HEK293 (cell line): ENCODE data around the gene CRTAC1.

Experiments used
- CTCF ChIA-PET: fragments of 350-600 bp; formaldehyde crosslinking; extraction: SDS; loops from one replicate; lab custom pipeline; 2021; ENCODE audit warnings: antibody characterized with exemption; lab: Yijun Ruan, JAX
- POLR2A ChIA-PET: fragments of 300-600 bp; formaldehyde crosslinking; extraction: SDS; loops from one replicate; lab custom pipeline; 2020; ENCODE audit warnings: antibody characterized with exemption, inconsistent platforms; lab: Yijun Ruan, JAX
- H3K27ac ChIP-seq: fragments of 200-500 bp; sonication (Bioruptor generic); 2 replicates; pipeline ENCODE4 v1.5.1; 2014; ENCODE audit warnings: low read depth, low read length, control low read depth, inconsistent platforms; ENCODE audit errors: extremely low read depth
- H3K36me3 ChIP-seq, 2 experiments: fragments of 200-500 bp in 1 of 2; sonication (Bioruptor generic) in 1 of 2; 1 replicate in 1 of 2; 2 replicates in 1 of 2; pipeline ENCODE4 v1.5.1; 2014 to 2017; ENCODE audit warnings: inconsistent platforms in 2 of 2, low read length in 2 of 2; ENCODE audit not compliant: control insufficient read depth in 2 of 2, insufficient read depth in 1 of 2
- H3K4me1 ChIP-seq: fragments of 200-500 bp; sonication (Bioruptor generic); 2 replicates; pipeline ENCODE4 v1.5.1; 2014; ENCODE audit warnings: mild to moderate bottlenecking, low read length, inconsistent platforms; ENCODE audit not compliant: control insufficient read depth, insufficient read depth
- H3K4me3 ChIP-seq: 2 replicates; pipeline ENCODE4 v1.5.1; 2011; ENCODE audit warnings: low read depth, mild to moderate bottlenecking, control low read depth, low read length, moderate library complexity
- H3K9me3 ChIP-seq: fragments of 200-500 bp; sonication (Bioruptor generic); 2 replicates; pipeline ENCODE4 v1.5.1; 2014; ENCODE audit warnings: low read depth, low read length, inconsistent platforms; ENCODE audit not compliant: control insufficient read depth, insufficient read depth
- HOXC10 ChIP-seq: sonication (generic); formaldehyde crosslinking; IDR thresholded peaks from 2 replicates; pipeline ENCODE4 v1.8.1; 2023; ENCODE audit warnings: mild to moderate bottlenecking, missing genetic modification reagents
- KLF8 ChIP-seq: fragments of 450-650 bp; formaldehyde crosslinking; IDR thresholded peaks from 2 replicates; pipeline ENCODE4 v1.5.1; 2016; ENCODE audit warnings: missing biosample characterization, missing genetic modification characterization
- KLF9 ChIP-seq: fragments of 450-650 bp; formaldehyde crosslinking; IDR thresholded peaks from 2 replicates; pipeline ENCODE4 v1.5.1; 2016; ENCODE audit warnings: missing biosample characterization, missing genetic modification characterization, low read depth
- TCF7L2 ChIP-seq: IDR thresholded peaks from 2 replicates; pipeline ENCODE4 v1.6.1; 2011; ENCODE audit warnings: low read depth, mild to moderate bottlenecking, inconsistent platforms, low read length, moderate library complexity, borderline replicate concordance
- ZBTB20 ChIP-seq: fragments of 450-650 bp; formaldehyde crosslinking; IDR thresholded peaks from 2 replicates; pipeline ENCODE4 v1.5.1; 2016; ENCODE audit warnings: missing biosample characterization, missing genetic modification characterization
- ZBTB21 ChIP-seq: fragments of 450-650 bp; formaldehyde crosslinking; IDR thresholded peaks from 2 replicates; pipeline ENCODE4 v1.5.1; 2017; ENCODE audit warnings: missing biosample characterization, missing genetic modification characterization
- ZBTB7A ChIP-seq: fragments of 450-650 bp; formaldehyde crosslinking; IDR thresholded peaks from 2 replicates; pipeline ENCODE4 v1.5.1; 2016; ENCODE audit warnings: low read depth, missing biosample characterization, missing genetic modification characterization
- ZNF157 ChIP-seq: fragments of 450-650 bp; formaldehyde crosslinking; IDR thresholded peaks from 2 replicates; pipeline ENCODE4 v1.5.1; 2016; ENCODE audit warnings: missing biosample characterization, missing genetic modification characterization
- ZNF221 ChIP-seq: fragments of 450-650 bp; formaldehyde crosslinking; IDR thresholded peaks from 2 replicates; pipeline ENCODE4 v1.5.1; 2017; ENCODE audit warnings: missing biosample characterization, missing genetic modification characterization, borderline replicate concordance
- ZNF391 ChIP-seq: fragments of 450-650 bp; formaldehyde crosslinking; IDR thresholded peaks from 2 replicates; pipeline ENCODE4 v1.5.1; 2016; ENCODE audit warnings: low read depth, missing biosample characterization, missing genetic modification characterization, borderline replicate concordance
- ZNF404 ChIP-seq: fragments of 450-650 bp; formaldehyde crosslinking; IDR thresholded peaks from 2 replicates; pipeline ENCODE4 v1.5.1; 2017; ENCODE audit warnings: missing biosample characterization, missing genetic modification characterization
- ZNF423 ChIP-seq: fragments of 450-650 bp; formaldehyde crosslinking; IDR thresholded peaks from 2 replicates; pipeline ENCODE4 v1.5.1; 2016; ENCODE audit warnings: missing biosample characterization, missing genetic modification characterization
- ZNF433 ChIP-seq: fragments of 450-650 bp; formaldehyde crosslinking; IDR thresholded peaks from 2 replicates; pipeline ENCODE4 v1.5.1; 2016; ENCODE audit warnings: missing biosample characterization, missing genetic modification characterization, low read depth
- ZNF548 ChIP-seq: fragments of 450-650 bp; formaldehyde crosslinking; IDR thresholded peaks from 2 replicates; pipeline ENCODE4 v1.5.1; 2016; ENCODE audit warnings: missing biosample characterization, missing genetic modification characterization
- ZNF624 ChIP-seq: fragments of 450-650 bp; formaldehyde crosslinking; IDR thresholded peaks from 2 replicates; pipeline ENCODE4 v1.5.1; 2017; ENCODE audit warnings: missing biosample characterization, missing genetic modification characterization
- ZNF626 ChIP-seq: fragments of 450-650 bp; sonication (Bioruptor Pico); formaldehyde crosslinking; IDR thresholded peaks from 2 replicates; pipeline ENCODE4 v1.5.1; 2018; ENCODE audit warnings: missing biosample characterization, missing genetic modification characterization, inconsistent platforms
- ZNF660 ChIP-seq: fragments of 450-650 bp; IDR thresholded peaks from 2 replicates; pipeline ENCODE4 v1.5.1; 2018; ENCODE audit warnings: missing biosample characterization, mild to moderate bottlenecking, missing genetic modification characterization
- ZNF692 ChIP-seq: fragments of 450-650 bp; formaldehyde crosslinking; IDR thresholded peaks from 2 replicates; pipeline ENCODE4 v1.5.1; 2016; ENCODE audit warnings: missing biosample characterization, missing genetic modification characterization
- ZNF776 ChIP-seq: fragments of 450-650 bp; formaldehyde crosslinking; IDR thresholded peaks from 2 replicates; pipeline ENCODE4 v1.5.0; 2017; ENCODE audit warnings: missing biosample characterization, missing genetic modification characterization, borderline replicate concordance
- ZNF843 ChIP-seq: fragments of 450-650 bp; formaldehyde crosslinking; IDR thresholded peaks from 2 replicates; pipeline ENCODE4 v1.5.1; 2016; ENCODE audit warnings: missing biosample characterization, missing genetic modification characterization
- ZSCAN23 ChIP-seq: fragments of 450-650 bp; formaldehyde crosslinking; IDR thresholded peaks from 2 replicates; pipeline ENCODE4 v1.5.1; 2016; ENCODE audit warnings: missing biosample characterization, missing genetic modification characterization
- TF ChIP-seq, protein P1 (sequence below): fragments of 450-650 bp; formaldehyde crosslinking; conservative IDR thresholded peaks from 2 replicates; pipeline ENCODE4 v1.5.1; 2016; ENCODE audit warnings: low read depth, missing biosample characterization, missing genetic modification characterization
- TF ChIP-seq, protein P2 (sequence below): fragments of 450-650 bp; formaldehyde crosslinking; IDR thresholded peaks from 2 replicates; pipeline ENCODE4 v1.5.1; 2016; ENCODE audit warnings: missing biosample characterization, missing genetic modification characterization, low read depth
- TF ChIP-seq, protein P3 (sequence below): fragments of 450-650 bp; formaldehyde crosslinking; IDR thresholded peaks from 2 replicates; pipeline ENCODE4 v1.5.1; 2016; ENCODE audit warnings: missing biosample characterization, missing genetic modification characterization
- TF ChIP-seq, protein P4 (sequence below): fragments of 450-650 bp; formaldehyde crosslinking; IDR thresholded peaks from 2 replicates; pipeline ENCODE4; 2016; ENCODE audit warnings: missing biosample characterization, missing genetic modification characterization

CRTAC1 gene

DNA sequence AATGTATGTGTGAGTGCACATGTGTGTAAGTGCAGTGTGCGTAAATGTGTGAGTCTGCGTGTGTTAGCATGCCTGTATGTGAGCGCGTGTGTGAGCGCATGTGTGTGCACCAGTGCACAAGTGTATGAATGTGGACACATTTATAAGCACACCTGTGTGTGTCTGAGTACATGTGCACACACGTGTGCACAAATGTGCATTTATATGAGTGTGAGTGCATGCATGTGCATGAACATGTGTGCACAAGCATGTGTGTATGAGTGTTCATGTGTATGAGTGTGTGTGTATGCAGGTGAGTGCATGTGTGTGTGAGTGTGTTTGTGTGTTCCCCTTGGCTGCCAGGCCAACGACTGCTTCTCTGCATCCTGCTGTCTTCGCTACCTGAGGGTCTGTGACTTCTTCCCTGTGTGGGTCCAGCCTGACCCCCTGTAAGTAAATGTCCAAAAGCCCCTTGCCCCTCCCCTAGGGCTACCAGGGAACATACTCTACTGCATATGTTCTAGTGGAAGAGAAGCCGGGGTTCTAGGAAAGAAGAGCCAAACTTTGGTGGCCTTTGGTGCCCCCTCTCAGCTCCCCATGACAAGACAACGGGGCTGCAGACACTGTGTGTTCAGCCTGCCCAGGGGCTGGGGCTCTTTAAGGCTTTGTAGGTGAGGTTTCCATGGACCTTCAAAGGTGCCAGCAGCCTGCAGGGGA is 163.7 kb downstream of the CRTAC1 start (continued):
- TF ChIP-seq, protein P1, sequence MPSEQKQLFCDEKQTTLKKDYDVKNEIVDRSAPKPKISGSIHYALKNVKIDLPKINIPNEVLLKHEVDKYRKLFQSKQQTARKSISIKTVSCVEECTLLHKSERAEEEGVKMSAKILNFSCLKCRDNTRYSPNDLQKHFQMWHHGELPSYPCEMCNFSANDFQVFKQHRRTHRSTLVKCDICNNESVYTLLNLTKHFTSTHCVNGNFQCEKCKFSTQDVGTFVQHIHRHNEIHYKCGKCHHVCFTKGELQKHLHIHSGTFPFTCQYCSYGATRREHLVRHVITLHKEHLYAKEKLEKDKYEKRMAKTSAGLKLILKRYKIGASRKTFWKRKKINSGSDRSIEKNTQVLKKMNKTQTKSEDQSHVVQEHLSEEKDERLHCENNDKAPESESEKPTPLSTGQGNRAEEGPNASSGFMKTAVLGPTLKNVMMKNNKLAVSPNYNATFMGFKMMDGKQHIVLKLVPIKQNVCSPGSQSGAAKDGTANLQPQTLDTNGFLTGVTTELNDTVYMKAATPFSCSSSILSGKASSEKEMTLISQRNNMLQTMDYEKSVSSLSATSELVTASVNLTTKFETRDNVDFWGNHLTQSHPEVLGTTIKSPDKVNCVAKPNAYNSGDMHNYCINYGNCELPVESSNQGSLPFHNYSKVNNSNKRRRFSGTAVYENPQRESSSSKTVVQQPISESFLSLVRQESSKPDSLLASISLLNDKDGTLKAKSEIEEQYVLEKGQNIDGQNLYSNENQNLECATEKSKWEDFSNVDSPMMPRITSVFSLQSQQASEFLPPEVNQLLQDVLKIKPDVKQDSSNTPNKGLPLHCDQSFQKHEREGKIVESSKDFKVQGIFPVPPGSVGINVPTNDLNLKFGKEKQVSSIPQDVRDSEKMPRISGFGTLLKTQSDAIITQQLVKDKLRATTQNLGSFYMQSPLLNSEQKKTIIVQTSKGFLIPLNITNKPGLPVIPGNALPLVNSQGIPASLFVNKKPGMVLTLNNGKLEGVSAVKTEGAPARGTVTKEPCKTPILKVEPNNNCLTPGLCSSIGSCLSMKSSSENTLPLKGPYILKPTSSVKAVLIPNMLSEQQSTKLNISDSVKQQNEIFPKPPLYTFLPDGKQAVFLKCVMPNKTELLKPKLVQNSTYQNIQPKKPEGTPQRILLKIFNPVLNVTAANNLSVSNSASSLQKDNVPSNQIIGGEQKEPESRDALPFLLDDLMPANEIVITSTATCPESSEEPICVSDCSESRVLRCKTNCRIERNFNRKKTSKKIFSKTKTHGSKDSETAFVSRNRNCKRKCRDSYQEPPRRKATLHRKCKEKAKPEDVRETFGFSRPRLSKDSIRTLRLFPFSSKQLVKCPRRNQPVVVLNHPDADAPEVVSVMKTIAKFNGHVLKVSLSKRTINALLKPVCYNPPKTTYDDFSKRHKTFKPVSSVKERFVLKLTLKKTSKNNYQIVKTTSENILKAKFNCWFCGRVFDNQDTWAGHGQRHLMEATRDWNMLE: no peak
- TF ChIP-seq ZNF548 (tag by site-specific recombination) (no peak), KLF9 (no peak), ZNF423 (tag by site-specific recombination) (no peak), KLF8 (no peak), ZSCAN23 (tag by site-specific recombination) (no peak), ZNF157 (no peak), ZNF626 (tag by site-specific recombination) (no peak), TCF7L2 (no peak), ZNF404 (tag by site-specific recombination) (no peak), ZNF433 (tag by site-specific recombination) (no peak)
- TF ChIP-seq, protein P2, sequence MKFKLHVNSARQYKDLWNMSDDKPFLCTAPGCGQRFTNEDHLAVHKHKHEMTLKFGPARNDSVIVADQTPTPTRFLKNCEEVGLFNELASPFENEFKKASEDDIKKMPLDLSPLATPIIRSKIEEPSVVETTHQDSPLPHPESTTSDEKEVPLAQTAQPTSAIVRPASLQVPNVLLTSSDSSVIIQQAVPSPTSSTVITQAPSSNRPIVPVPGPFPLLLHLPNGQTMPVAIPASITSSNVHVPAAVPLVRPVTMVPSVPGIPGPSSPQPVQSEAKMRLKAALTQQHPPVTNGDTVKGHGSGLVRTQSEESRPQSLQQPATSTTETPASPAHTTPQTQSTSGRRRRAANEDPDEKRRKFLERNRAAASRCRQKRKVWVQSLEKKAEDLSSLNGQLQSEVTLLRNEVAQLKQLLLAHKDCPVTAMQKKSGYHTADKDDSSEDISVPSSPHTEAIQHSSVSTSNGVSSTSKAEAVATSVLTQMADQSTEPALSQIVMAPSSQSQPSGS (tag by site-specific recombination): no peak
- TF ChIP-seq, protein P3, sequence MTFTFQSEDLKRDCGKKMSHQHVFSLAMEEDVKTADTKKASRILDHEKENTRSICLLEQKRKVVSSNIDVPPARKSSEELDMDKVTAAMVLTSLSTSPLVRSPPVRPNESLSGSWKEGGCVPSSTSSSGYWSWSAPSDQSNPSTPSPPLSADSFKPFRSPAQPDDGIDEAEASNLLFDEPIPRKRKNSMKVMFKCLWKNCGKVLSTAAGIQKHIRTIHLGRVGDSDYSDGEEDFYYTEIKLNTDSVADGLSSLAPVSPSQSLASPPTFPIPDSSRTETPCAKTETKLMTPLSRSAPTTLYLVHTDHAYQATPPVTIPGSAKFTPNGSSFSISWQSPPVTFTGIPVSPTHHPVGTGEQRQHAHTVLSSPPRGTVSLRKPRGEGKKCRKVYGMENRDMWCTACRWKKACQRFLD (tag by site-specific recombination): no peak
- TF ChIP-seq, all 188 proteins: peak for 0

DNA sequence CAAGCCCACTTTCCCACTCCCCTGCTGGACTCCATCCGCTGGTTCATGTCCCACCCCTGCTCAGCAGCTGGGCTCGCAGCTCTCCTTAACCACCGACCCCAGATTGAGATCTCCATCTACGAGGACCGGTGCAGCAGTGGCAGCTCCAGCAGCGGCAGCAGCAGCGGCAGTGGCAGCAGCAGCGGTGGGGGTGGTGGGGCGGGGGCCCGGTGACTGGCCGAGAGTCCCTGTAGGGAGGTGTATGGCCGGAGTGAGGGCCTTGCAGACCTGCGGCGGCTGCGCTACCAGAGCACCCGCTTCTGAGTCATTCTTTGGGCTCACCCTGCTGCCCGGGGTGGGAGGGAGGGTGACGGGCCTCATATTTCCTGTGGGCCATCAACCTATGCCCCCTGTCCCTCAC is 164.9 kb downstream of the CRTAC1 start:
- no peaks in the 10 kb centered on the region for H3K9me3 ChIP-seq
- no peak overlapping the region for H3K4me3 ChIP-seq
- ChIA-PET POLR2A (no interaction called here), CTCF (no interaction called here)
- H3K36me3 ChIP-seq: no peaks in the 10 kb centered on the region
- H3K27ac ChIP-seq: no peak overlapping the region
- peaks cover 3% of the 10 kb centered on the region; the same call in 1 of the 2 replicates for H3K4me1 ChIP-seq
- TF ChIP-seq ZNF692 (tag by site-specific recombination): no peak
- TF ChIP-seq HOXC10: no peak
- TF ChIP-seq ZNF776 (tag by site-specific recombination): no peak
- TF ChIP-seq ZBTB7A (tag by site-specific recombination): no peak
- TF ChIP-seq, protein P4, sequence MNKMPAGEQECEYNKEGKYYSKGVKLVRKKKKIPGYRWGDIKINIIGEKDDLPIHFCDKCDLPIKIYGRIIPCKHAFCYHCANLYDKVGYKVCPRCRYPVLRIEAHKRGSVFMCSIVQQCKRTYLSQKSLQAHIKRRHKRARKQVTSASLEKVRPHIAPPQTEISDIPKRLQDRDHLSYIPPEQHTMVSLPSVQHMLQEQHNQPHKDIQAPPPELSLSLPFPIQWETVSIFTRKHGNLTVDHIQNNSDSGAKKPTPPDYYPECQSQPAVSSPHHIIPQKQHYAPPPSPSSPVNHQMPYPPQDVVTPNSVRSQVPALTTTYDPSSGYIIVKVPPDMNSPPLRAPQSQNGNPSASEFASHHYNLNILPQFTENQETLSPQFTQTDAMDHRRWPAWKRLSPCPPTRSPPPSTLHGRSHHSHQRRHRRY: no peak
- TF ChIP-seq ZNF391 (tag by site-specific recombination): no peak
- no peak for TF ChIP-seq ZNF843 (tag by site-specific recombination)
- no peak for TF ChIP-seq ZBTB21 (tag by site-specific recombination)
- TF ChIP-seq ZBTB20: no peak
- TF ChIP-seq ZNF221: no peak
- no peak for TF ChIP-seq ZNF624 (tag by site-specific recombination)
- no peak for TF ChIP-seq ZNF660 (tag by site-specific recombination)
